GM19463 (cell line): ENCODE results near the gene DYRK1B.

ENCODE experiments used
- ATAC-seq: cut with Tn5 transposase; IDR thresholded peaks from one replicate; pipeline ENCODE4 v1.9.1; 2021; ENCODE audit warnings: mild to moderate bottlenecking, moderate library complexity; ENCODE audit not compliant: unreplicated experiment

Gene DYRK1B

GRCh38 chr19:39864118-39864517 is 30.2 kb upstream of the DYRK1B start:
- no peak for ATAC-seq

GRCh38 chr19:39858541-39858940 is 24.6 kb upstream of the DYRK1B start:
- ATAC-seq: no peak

DNA sequence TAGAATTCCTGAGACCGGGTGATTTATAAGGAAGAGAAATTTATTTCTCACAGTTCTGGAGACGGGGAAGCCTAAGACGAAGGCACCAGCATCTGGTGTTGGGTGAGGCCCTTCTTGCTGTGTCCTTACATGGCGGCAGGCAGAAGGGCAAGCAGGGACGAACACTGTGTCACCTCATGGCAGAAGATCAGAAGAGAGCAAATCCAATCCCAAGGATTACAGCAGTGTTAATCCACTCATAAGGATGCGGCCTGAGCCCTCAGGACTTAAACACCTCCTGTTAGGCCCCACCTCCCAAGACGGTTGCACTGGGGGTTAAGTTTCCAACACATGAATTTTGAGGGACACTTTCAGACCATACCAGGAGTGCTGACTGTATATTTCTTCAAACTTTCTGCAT is 18.9 kb upstream of the DYRK1B start:
- ATAC-seq: no peak

DNA sequence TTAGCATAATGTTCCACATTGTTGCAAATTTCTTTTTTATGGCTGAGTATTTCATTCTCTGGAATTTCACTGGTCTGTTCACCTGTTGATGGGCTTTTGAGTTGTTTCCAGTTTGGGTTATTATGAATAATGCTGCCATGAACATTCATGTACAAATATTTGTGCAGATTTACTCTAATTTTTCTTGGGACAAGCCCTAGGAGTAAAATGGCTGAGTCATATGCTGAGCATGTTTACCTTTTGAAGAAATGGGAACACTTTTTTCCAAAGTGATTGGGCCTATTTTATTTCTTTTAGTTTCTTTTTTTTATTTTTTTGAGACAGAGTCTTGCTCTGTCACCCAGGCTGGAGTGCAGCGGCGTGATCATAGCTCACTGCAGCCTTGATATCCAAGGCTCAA is 16.9 kb upstream of the DYRK1B start:
- ATAC-seq: no peak

DNA sequence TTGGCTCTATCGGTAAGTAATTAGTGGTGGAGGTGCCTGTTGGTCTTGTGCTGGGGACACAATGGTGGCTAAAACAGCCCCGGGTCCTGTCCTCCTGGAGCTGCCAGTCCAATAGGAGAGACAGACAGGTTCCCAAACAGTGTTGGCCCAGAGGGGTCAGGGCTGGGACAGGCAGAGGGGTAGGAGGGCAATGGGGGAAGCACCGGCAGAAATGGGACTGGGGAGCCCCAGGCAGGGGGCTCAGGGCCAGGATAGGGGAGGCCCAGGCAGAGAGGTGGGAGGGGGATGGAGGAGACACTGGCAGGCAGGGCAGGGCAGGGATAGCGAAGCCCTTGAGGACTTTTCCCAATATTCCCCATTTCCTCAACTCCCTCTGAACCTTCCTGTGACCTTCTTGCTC is 14.4 kb upstream of the DYRK1B start:
- no peak for ATAC-seq

DNA sequence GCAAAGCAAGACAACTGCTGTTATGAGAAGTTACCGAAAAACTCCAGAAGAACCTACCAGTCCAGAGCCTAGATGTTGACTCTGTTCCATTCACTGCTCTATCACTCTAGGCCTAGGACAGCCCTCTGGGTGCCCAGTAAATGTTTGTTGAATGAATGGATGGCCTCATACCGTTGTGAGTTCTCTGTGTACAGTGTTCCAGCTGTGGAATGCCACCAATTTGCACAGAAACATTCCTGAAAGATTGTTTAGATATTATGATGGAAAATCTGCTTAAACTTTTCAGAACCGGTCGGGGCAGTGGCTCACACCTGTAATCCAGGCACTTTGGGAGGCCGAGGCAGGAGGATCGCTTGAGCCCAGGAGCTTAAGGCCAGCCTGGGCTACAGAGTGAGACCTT is 13.6 kb upstream of the DYRK1B start:
- no peak for ATAC-seq

DNA sequence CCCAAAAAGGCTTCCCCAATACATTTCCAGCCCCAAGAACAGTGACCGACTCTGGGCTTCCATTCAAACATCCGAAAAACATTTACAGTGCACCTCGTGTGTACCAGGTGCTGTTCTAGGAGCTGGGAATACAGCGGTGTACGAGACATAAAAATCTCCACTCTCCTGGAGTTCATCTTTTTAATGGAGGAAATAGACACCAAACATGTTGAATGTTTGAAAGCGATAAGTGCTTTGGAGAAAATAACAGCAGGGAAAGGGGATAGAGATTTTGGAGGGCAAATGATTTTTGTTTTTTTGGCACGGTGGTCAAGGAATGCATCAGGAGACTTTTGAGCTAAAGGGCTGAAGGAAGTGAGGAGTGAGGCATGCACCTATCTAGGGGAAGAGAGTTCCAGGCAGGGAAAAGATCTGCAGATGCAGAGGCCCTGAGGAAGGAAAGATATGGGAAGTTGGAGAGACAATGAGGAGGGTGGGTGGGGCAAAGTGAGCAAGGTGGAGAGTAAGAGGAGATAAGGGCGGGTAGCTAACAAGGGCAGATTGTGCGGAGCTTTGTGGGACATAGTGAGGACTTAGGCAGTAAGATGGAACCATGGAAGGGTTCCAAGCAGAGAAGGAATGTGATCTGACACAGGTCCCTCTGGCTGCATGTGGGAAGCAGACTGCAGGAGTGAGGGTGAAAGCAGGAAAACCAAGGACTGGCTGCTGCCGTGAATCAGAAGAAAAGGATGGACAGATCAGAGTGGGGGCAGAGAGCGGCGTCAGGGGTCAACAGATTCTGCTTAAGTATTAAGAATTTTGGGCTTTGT is 12.9 kb upstream of the DYRK1B start:
- ATAC-seq: no peak

DNA sequence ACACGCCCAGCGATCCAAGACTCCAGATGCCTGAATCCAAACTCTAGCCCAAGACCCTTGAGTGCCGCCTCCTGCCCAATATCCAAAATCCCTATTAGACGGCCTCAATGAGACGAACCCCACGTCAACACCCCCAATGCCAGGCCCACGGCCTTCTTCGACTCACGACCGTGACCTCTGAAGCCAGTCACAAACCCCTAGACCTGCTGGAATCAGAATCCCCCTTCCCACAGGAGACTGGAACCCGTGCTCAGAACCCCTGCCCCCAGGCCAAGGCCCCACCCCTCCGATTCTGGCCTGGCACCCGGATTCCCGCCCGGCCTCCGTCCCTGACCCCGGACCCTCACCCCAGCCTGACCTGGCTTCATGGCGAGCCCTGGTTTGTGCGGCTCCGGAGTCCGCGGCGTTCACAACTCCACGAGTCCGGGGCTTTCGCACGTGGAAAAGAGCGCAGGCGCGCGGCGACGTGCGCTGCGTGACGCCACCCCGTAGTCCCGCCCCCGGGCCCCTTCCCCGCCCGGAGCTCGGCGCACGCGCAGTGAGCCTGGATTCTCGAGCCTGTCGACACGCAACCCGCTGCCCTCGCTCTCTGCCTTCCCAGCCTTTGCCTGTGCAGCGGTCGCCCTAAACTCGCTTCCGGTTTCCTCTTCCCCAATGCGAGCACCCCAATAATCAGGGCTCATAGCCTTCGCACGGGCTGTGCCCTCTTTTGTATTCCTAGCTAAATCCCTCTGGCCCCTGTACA is 12.1 kb upstream of the DYRK1B start, which contains the start of gene FBL:
Gene FBL, minus strand, starts transcription at position 447 of the 745 bp plus-strand sequence. Its CDS starts 79 bp downstream, at position 368.
- ATAC-seq: peak; percentile 73

DNA sequence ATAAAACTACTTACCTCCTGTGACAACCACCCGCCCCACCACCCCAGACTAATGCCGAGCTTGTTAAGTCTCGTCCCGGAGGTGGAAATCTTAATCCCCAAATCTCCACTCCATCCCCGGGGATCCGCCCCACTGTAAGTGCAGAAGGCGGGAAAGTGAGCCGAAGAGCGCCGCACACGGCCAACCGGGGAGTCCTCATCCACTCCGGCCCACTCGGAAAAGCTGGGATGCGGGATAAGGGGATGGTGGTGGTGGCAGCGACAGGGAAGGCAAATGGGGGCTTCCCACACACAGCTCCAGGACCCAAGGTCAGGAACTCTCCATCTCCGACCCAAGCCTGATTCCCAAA is 11.6 kb upstream of the DYRK1B start:
- ATAC-seq: no peak

- ATAC-seq: no peak
These were observed 11.2 kb upstream of the DYRK1B start for GRCh38 chr19:39845172-39845571.

- no peak for ATAC-seq
These were observed 10.2 kb upstream of the DYRK1B start for GRCh38 chr19:39843919-39844793.

DNA sequence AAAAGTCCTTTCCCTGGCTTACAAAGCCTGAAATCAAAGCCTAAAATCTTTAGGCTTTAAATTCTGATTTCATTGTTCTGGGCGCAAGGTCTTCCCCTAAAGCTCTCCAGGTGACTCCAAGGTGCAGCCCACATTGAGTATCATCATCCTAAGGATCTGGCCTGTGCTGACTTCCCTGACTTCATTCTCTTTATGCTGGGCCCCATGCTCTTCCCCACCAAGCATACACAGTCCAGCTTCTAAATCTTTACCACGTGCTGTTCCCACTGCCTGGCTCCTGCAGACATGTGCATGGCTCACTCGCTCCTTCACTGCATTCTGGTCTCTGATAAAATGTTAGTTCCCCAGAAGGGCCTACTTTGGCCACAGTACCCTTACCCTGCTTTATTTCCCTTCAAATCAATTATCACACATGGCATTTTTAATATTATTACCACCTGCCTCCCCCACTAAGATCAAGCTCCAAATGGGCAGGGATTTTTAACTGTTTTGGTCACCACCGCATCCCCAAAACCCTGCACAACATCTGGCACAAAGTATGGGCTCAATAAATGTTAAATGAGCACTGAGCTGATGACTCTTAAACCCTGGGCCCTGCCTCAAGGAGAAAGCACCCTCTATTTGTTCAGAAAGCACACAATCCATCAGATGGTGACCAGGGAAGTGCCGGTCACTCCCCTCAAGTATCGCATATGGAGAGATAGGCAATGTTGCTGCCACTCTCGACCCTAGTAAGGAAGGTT is 8.9 kb upstream of the DYRK1B start:
- ATAC-seq: no peak

- no peak for ATAC-seq
These were observed 7.1 kb upstream of the DYRK1B start for GRCh38 chr19:39841041-39841440.

DNA sequence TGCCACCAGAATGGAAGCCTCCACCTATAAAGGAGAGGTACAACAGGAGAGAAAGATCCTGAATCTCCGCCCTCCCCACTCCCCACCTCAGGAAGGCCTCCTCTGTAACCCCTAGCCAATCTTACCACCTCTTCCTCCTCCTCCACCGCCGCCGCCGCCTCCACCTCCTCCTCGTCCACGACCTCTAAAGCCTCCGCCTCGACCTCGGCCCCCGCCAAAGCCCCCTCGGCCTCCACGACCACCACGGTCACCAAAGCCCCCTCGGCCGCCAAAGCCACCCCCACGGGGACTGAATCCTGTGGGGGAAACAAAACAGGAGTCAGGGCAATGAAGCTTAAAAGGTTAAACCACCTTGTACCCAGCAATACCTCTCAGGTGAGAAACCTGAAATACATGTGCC is 6.5 kb upstream of the DYRK1B start:
- ATAC-seq: no peak

- ATAC-seq: no peak
These were observed 5.8 kb upstream of the DYRK1B start for GRCh38 chr19:39839678-39840327.

DNA sequence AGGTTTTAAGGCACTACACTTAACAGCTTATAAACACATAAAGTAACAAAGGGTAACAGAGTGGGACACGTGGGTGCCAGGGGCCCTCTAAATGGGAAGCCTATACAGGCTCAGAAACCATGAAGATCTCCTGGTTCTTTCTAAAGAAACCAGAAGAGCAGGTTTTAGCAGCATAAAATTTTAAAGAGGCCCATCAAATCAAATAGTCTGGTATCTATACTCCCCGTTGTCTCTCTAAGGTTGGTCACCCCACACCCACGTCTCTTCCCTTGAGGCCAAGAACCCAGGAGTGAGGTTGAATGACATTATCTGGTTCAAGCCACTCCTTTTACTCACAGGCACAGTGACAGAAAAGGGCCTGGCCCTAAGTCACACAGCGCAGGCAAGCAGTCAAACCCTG is 4.6 kb upstream of the DYRK1B start:
- no peak for ATAC-seq

DNA sequence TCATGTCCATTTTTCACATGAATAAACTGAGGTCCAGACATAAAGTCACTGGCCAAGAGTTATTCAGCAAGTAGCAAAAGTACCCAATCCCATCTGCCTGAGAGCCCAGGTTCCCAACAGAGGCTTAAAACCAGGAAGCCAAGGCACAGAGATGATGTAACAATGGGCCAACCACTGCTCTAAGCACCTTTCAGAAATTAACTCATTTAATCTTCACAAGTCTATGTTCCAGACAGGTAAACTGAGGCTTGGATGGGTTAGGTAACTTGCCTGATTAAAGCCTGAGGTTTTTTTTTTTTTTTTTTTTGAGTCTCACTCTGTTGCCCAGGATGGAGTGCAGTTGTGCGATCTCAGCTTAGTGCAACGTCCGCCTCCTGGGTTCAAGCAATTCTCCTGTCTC is 4.0 kb upstream of the DYRK1B start:
- ATAC-seq: no peak

GRCh38 chr19:39834287-39834841 is 402 bp upstream of the DYRK1B start:
- ATAC-seq: no peak

GRCh38 chr19:39833160-39833463 is 850 bp downstream of the DYRK1B start:
- ATAC-seq: no peak
